Activated naive CD8-positive, alpha-beta T cell treated with anti-CD3 and anti-CD28 coated beads for 36 hours (primary cell): ENCODE measurements around the gene PCNA. TPM values are rescaled to one million over a fixed set of nuclear protein-coding genes. Genes with fewer than 3 reads are reported as not detected.

Source experiments
- DNase-seq: peaks from one replicate; pipeline ENCODE4 v3.0.0; 2021
- H3K27ac Mint-ChIP-seq: one replicate; pipeline ENCODE4 v1.8.0; 2022; ENCODE audit warnings: mild to moderate bottlenecking, moderate library complexity, mixed read lengths
- H3K27me3 Mint-ChIP-seq: one replicate; pipeline ENCODE4 v1.8.0; 2022; ENCODE audit warnings: mild to moderate bottlenecking, mixed read lengths
- H3K36me3 Mint-ChIP-seq: one replicate; pipeline ENCODE4 v1.8.0; 2021; ENCODE audit warnings: mild to moderate bottlenecking, mixed read lengths
- H3K4me1 Mint-ChIP-seq: one replicate; pipeline ENCODE4 v1.8.0; 2021; ENCODE audit warnings: mixed read lengths
- H3K4me3 Mint-ChIP-seq: one replicate; pipeline ENCODE4 v1.8.0; 2022; ENCODE audit warnings: mild to moderate bottlenecking, moderate library complexity, mixed read lengths
- H3K9me3 Mint-ChIP-seq: one replicate; pipeline ENCODE4 v1.8.0; 2022; ENCODE audit warnings: mixed read lengths
- total RNA-seq, 2 experiments: library from RNA; stranded (reverse); gene quantifications; one replicate each; pipeline ENCODE4 v1.2.3, GENCODE V29; 2021

The PCNA gene
- total RNA-seq, 2 experiments from 2014 or later = 708 to 723 TPM

DNA sequence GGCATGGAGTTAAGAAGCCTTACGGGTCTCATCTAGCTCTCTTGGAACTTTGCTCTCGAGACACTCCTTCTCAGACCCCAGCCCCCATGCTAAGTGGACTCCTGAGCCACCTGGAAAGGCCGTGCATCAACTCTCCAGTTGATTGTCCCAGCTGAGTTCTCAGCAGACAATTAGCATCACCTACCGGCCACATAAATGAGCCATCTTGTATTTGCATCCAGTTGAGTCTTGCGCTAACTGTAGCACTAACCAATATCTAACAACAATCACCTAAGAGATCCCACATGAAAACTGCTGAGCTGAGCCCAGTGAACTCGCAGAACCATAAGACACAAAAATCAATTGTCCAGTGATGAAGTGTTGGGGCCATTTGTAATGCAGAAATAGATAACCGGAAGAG is 49.7 kb downstream of the PCNA start:
- DNase-seq = no peak
- no peaks in the 10 kb centered on the region for H3K36me3 Mint-ChIP-seq
- peaks cover 5% of the 10 kb centered on the region for H3K4me1 Mint-ChIP-seq
- H3K27me3 Mint-ChIP-seq = no peaks in the 10 kb centered on the region
- no peak overlapping the region for H3K27ac Mint-ChIP-seq
- H3K4me3 Mint-ChIP-seq = no peak overlapping the region
- no peaks in the 10 kb centered on the region for H3K9me3 Mint-ChIP-seq

GRCh38 chr20:5069141-5069806 is 50.5 kb downstream of the PCNA start:
- Mint-ChIP-seq H3K27me3 (no peaks in the 10 kb centered on the region), H3K36me3 (no peaks in the 10 kb centered on the region), H3K4me3 (no peak overlapping the region), H3K27ac (no peak overlapping the region), H3K9me3 (no peaks in the 10 kb centered on the region), H3K4me1 (peaks cover 2% of the 10 kb centered on the region)
- no peak for DNase-seq

DNA sequence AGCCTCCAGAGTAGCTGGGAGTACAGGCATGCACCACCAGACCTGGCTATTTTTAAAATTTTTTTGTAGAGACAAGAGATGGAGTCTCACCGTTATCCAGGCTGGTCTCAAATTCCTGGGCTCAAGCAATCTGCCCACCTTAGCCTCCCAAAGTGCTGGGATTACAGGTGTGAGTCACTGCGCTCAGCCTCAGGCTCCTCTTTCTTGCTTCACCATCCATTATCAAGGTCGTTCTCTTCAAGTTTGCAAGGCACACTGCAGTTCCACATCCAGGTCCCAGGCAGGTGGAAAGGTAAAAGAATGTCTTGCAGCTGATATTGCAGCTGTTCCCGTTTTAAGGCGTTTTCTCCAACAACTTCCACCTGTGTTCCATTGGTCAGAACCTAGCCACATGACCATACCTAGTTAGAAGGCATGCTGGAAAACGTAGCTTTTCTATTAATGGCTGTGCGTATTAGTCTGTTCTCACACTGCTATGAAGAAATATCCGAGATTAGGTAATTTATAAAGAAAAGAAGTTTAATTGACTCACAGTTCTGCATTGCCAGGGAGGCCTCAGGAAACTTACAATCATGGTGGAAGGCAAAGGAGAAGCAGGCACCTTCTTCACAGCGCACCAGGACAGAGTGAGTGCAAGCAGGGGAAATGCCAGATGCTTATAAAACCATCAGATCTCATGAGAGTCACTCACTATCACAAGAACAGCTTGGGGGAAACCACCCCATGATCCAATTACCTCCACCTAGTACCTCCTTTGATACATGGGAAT is 51.7 kb downstream of the PCNA start:
- no peak overlapping the region for H3K4me3 Mint-ChIP-seq
- H3K9me3 Mint-ChIP-seq = no peaks in the 10 kb centered on the region

DNA sequence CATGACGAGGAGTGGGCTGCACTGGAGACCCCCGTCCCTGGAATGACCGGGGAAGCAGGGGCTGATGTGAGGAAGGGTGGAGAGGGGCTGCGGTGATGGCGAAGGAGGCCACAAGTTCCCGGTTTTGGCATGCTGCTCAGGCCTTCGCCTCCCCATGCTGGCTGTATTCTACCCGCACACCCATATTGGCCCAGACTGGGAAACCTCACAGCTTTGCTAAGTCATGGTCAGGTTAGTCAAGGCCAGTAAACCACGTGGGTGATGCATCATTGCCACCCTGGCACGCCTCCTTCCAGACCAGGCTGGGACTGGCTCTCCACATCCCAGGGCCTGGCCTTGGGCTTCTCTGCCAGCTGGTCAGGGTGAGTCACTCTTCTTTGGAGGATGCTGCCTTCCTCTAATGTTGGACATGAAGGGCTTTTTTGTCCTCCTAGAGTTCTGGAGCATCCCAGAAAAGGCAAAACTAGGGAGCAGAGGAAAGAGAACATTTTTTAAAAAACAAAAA is 53.8 kb downstream of the PCNA start:
- DNase-seq = no peak
- Mint-ChIP-seq H3K36me3 (no peaks in the 10 kb centered on the region), H3K4me3 (no peak overlapping the region), H3K4me1 (no peaks in the 10 kb centered on the region), H3K27me3 (no peaks in the 10 kb centered on the region), H3K9me3 (no peaks in the 10 kb centered on the region), H3K27ac (no peak overlapping the region)

More for the DNA sequence above, 51.7 kb downstream of the PCNA start:
- H3K27ac Mint-ChIP-seq = no peak overlapping the region
- no peaks in the 10 kb centered on the region for H3K4me1 Mint-ChIP-seq
- no peak for DNase-seq
- no peaks in the 10 kb centered on the region for H3K27me3 Mint-ChIP-seq
- H3K36me3 Mint-ChIP-seq = no peaks in the 10 kb centered on the region

- Mint-ChIP-seq H3K4me3 (no peak overlapping the region), H3K4me1 (no peaks in the 10 kb centered on the region), H3K27me3 (no peaks in the 10 kb centered on the region), H3K9me3 (no peaks in the 10 kb centered on the region), H3K27ac (no peak overlapping the region), H3K36me3 (no peaks in the 10 kb centered on the region)
- no peak for DNase-seq
Measured at GRCh38 chr20:5065166-5065878, 54.4 kb downstream of the PCNA start.

Other genes with a start within 250 kb of the PCNA start
- 10 to 100 TPM; 23.2 TPM for gene SLC23A2, start 118.4 kb downstream of the PCNA start, total RNA-seq
- gene TMEM230, start 6.9 kb downstream of the PCNA start, total RNA-seq = 10 to 100 TPM; 79.4 to 79.7 TPM
- gene CDS2, start 7.0 kb upstream of the PCNA start, total RNA-seq = 10 to 100 TPM; 37.5 to 41.9 TPM
- not detected for gene PROKR2, start 197.0 kb upstream of the PCNA start, total RNA-seq